ENCODE data around the gene OR1I1.

Gene OR1I1

GRCh38 chr19:15081911-15082310 is at the start of gene OR1I1:
TSS of gene OR1I1 (plus strand) at chr19:15082211. CDS start at chr19:15087066, 4,855 bp downstream.
- no peak for DNase-seq (ENCODE audit: extremely low read depth, low read depth)
- H3K4me3 ChIP-seq (replicated peaks; ENCODE audit: low read depth, low read length) = no peak within 1 kb of the TSS

GRCh38 chr19:15035795-15036311 is 46.2 kb upstream of the OR1I1 start:
- no peak overlapping the region for H3K4me3 ChIP-seq (replicated peaks; ENCODE audit: low read depth, low read length)
- no peak for DNase-seq (ENCODE audit: extremely low read depth, low read depth)
- no peak for TF ChIP-seq CTCF (IDR thresholded peaks at IDR 0.05; ENCODE audit: low read depth, low read length, missing control alignments)

More at GRCh38 chr19:15081911-15082310, at the start of gene OR1I1:
- no peak for TF ChIP-seq CTCF (IDR thresholded peaks at IDR 0.05; ENCODE audit: low read depth, low read length, missing control alignments)

- no peak for TF ChIP-seq CTCF (IDR thresholded peaks at IDR 0.05; ENCODE audit: low read depth, low read length, missing control alignments)
- DNase-seq (ENCODE audit: extremely low read depth, low read depth) = no peak
- no peak overlapping the region for H3K4me3 ChIP-seq (replicated peaks; ENCODE audit: low read depth, low read length)
Observed at GRCh38 chr19:15037586-15037985, 44.4 kb upstream of the OR1I1 start.

GRCh38 chr19:15038294-15038693 is 43.7 kb upstream of the OR1I1 start:
- TF ChIP-seq CTCF (IDR thresholded peaks at IDR 0.05; ENCODE audit: low read depth, low read length, missing control alignments) = no peak
- H3K4me3 ChIP-seq (replicated peaks; ENCODE audit: low read depth, low read length) = no peak overlapping the region
- no peak for DNase-seq (ENCODE audit: extremely low read depth, low read depth)

- DNase-seq (ENCODE audit: extremely low read depth, low read depth) = no peak
- no peak for TF ChIP-seq CTCF (IDR thresholded peaks at IDR 0.05; ENCODE audit: low read depth, low read length, missing control alignments)
- H3K4me3 ChIP-seq (replicated peaks; ENCODE audit: low read depth, low read length) = no peak overlapping the region
Observed at GRCh38 chr19:15042003-15042402, 40.0 kb upstream of the OR1I1 start.

GRCh38 chr19:15042826-15043225 is 39.2 kb upstream of the OR1I1 start:
- TF ChIP-seq CTCF (IDR thresholded peaks at IDR 0.05; ENCODE audit: low read depth, low read length, missing control alignments) = no peak
- DNase-seq (ENCODE audit: extremely low read depth, low read depth) = no peak
- no peak overlapping the region for H3K4me3 ChIP-seq (replicated peaks; ENCODE audit: low read depth, low read length)

GRCh38 chr19:15045506-15045905 is 36.5 kb upstream of the OR1I1 start:
- TF ChIP-seq CTCF (IDR thresholded peaks at IDR 0.05; ENCODE audit: low read depth, low read length, missing control alignments) = no peak
- DNase-seq (ENCODE audit: extremely low read depth, low read depth) = no peak
- H3K4me3 ChIP-seq (replicated peaks; ENCODE audit: low read depth, low read length) = no peak overlapping the region
